ENCODE results near the gene SORL1.
"Not testable (repeated sequence)": the region's sequence is repeated elsewhere in the genome, so short reads cannot be mapped to it uniquely, and the experiment has no call there.

Gene SORL1

DNA sequence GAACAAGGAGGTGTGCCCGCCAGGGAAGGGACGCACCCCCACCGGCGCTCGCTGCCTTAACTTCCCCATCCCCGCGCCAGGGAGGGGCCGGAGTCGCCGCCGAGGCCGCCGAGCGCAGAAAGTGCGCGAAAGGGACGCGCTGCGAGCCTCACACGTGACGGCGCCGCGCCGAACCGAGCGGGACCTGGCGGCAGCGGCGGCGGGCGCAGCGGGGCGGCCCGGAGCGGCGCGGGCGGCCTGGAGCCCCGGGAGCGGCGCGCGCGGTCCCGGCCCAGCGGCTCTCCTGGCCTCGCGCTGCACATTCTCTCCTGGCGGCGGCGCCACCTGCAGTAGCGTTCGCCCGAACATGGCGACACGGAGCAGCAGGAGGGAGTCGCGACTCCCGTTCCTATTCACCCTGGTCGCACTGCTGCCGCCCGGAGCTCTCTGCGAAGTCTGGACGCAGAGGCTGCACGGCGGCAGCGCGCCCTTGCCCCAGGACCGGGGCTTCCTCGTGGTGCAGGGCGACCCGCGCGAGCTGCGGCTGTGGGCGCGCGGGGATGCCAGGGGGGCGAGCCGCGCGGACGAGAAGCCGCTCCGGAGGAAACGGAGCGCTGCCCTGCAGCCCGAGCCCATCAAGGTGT, at the start of gene SORL1:
SORL1 (plus strand) TSS at position 329 of the 623 bp plus-strand sequence; CDS start at position 347, 18 bp downstream.
- peak; percentile 87 for DNase-seq (ENCODE audit: low spot score)
- TF ChIP-seq, protein P1, sequence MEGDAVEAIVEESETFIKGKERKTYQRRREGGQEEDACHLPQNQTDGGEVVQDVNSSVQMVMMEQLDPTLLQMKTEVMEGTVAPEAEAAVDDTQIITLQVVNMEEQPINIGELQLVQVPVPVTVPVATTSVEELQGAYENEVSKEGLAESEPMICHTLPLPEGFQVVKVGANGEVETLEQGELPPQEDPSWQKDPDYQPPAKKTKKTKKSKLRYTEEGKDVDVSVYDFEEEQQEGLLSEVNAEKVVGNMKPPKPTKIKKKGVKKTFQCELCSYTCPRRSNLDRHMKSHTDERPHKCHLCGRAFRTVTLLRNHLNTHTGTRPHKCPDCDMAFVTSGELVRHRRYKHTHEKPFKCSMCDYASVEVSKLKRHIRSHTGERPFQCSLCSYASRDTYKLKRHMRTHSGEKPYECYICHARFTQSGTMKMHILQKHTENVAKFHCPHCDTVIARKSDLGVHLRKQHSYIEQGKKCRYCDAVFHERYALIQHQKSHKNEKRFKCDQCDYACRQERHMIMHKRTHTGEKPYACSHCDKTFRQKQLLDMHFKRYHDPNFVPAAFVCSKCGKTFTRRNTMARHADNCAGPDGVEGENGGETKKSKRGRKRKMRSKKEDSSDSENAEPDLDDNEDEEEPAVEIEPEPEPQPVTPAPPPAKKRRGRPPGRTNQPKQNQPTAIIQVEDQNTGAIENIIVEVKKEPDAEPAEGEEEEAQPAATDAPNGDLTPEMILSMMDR (IDR thresholded peaks at IDR 0.05; ENCODE audit: extremely low read depth, missing control alignments) = peak; percentile 60

- TF ChIP-seq, protein P1 (IDR thresholded peaks at IDR 0.05; ENCODE audit: extremely low read depth, missing control alignments) = no peak
- no peak for DNase-seq (ENCODE audit: low spot score)
Measured at GRCh38 chr11:121405646-121406045, 46.5 kb upstream of the SORL1 start.

- no peak for DNase-seq (ENCODE audit: low spot score)
- TF ChIP-seq, protein P1 (IDR thresholded peaks at IDR 0.05; ENCODE audit: extremely low read depth, missing control alignments) = no peak
Measured at GRCh38 chr11:121406291-121406690, 45.8 kb upstream of the SORL1 start.

- TF ChIP-seq, protein P1 (IDR thresholded peaks at IDR 0.05; ENCODE audit: extremely low read depth, missing control alignments) = no peak
- no peak for DNase-seq (ENCODE audit: low spot score)
Measured at GRCh38 chr11:121408830-121409229, 43.3 kb upstream of the SORL1 start.

DNA sequence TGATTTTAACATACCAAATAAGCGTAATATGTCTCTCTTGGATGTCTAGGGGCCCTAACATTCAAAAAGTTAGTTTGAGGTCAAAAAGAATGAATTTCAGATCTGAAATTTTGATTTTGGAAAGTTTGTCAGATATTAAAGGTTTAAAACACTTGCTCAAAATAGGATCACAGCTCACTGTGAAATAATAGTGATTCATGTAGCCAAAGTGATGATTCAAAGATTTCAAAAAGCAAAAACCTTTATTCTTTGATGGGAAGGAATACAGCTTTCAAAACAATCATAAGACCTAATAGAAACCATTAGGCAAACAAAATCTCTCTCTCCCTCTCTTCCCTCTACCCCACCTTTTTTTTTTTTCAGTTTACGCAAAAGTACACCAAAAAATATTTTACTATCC, 42.1 kb upstream of the SORL1 start:
- DNase-seq (ENCODE audit: low spot score) = not testable (repeated sequence)

DNA sequence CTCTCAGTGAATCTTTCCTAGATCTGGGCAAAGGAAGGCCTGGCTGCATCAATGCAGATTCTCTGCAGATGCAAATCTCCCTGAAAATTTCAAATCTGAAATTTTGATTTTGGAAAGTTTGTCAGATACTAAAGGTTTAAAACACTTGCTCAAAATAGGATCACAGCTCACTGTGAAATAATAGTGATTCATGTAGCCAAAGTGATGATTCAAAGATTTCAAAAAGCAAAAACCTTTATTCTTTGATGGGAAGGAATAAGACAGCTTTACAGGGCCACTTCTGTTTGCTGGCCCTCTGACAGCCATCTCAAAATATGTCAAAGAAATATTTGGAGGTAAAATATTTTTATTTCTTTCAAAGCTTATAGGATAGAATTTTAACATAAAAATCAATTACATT, 40.8 kb upstream of the SORL1 start:
- DNase-seq (ENCODE audit: low spot score) = not testable (repeated sequence)

GRCh38 chr11:121412000-121412587, 40.0 kb upstream of the SORL1 start:
- DNase-seq (ENCODE audit: low spot score) = no peak
- TF ChIP-seq, protein P1 (IDR thresholded peaks at IDR 0.05; ENCODE audit: extremely low read depth, missing control alignments) = no peak

DNA sequence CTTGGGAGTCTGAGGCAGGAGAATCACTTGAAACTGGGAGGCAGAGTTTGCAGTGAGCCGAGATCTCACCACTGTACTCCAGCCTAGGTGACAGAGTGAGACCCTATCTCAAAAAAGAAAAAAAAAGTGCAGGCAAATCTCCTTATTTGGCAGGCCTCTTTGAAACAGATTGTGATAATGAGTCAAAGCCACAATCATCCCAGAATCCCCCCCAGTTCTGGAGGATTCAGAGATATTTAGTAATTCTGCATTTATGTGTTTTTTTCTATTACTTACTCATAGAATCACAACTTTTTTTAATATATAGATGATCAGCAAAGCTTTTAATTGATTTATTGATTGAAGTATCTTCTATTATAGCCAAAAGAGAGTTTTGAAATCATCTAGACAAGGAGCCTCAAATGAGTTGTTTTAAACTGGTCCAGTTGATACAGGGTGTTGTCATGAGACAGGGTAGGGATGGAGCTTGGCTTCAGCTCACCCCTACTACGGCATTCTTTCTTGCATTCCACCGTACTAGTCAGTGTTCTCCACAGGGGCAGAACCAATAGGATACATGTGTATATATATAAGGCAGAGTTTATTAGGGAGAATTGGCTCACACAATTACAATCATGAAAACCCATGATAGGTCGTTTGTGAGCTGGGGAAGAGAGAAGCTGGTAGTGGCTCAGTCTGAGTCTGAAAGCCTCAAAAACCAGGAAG, 39.3 kb upstream of the SORL1 start:
- no peak for DNase-seq (ENCODE audit: low spot score)
- TF ChIP-seq, protein P1 (IDR thresholded peaks at IDR 0.05; ENCODE audit: extremely low read depth, missing control alignments) = no peak

Measured in GM20000 (cell line).